GM19240 (cell line): ENCODE measurements around the gene GPC6.

Experiments
- DNase-seq: peaks from one replicate; pipeline ENCODE4 v3.0.0; 2011; ENCODE audit warnings: low spot score; ENCODE audit not compliant: insufficient read length

GPC6 gene

DNA sequence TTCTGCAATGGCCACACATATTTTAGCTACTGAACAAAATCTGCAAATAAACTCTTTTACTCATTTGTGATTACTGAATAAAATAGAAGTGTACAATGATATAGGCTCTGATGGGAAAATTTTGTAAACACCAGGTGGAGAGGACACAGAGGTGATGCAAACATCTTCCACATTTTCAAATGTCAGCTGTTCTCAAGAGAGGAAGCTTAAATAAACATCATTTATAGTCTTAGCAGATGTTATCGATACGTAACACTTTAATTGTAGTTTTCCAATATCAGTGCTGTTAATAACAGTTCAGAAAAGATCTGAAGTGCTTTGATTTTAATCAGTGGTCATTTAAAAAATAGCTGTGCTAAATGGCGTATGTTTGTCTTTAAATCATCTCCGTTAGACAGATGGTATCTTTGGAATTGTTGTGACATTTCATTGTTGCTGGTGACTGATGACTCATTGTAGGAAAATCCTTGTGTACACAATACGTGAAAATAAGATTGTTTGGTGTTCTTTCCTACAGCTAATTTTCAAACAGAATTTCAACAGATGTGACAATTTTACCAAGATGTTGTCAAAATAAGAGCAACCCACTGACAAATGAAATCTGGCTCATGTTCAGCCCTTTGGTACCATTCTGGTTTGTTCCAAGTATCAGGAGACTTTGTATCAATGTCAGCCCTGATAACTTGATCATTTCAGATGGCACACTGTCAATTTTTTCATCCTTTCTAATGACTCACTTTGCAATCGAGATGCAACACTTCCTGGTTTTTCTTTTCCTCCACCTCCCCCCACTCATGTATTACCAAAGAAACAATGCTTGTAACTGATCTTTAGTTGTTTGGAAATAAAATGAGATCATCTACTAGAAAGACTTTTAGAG, 736.9 kb downstream of the GPC6 start:
- no peak for DNase-seq

- no peak for DNase-seq
Observed at GRCh38 chr13:93964146-93964512, 737.5 kb downstream of the GPC6 start.

DNA sequence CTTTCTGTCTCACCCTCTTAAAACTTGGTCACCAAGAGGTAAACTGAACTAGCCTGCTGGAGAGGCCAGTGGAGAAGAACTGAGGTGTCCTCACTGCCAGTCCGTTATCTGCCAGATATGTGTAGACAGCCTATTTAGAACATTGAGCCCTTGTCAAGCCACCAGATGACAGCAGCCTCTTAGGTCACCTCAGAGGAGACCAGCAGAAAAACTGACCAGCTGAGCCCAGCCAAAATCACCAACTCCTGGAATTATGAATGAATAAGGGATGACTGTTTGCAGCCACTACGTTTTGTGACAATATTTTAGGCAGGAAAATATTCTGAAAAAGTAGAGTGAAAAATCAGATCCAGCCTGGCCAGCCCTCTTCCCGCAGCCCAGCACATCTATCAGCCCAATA, 739.0 kb downstream of the GPC6 start:
- no peak for DNase-seq

- DNase-seq, result no peak
Observed at GRCh38 chr13:93966267-93966936, 739.8 kb downstream of the GPC6 start.

DNA sequence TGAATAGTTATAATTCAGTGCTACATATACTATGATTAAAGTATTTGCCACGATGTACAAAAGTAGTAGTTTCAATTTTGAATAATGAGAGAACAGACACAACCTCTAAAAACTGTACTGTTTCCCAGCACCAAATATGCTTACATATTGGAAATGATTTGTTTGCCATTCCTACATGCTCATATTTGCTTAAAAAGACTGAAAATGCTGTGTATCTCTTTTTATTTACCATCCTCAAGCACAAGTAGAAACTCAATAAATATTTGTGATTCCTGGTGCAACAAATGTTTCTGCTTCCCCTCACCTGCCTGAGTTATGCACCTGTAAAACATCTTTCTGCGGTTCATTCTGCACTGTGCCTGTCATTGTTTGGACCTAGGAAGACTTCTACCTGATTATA, 740.7 kb downstream of the GPC6 start:
- DNase-seq, result no peak

GRCh38 chr13:93975242-93975641, 748.6 kb downstream of the GPC6 start:
- DNase-seq, result no peak

DNA sequence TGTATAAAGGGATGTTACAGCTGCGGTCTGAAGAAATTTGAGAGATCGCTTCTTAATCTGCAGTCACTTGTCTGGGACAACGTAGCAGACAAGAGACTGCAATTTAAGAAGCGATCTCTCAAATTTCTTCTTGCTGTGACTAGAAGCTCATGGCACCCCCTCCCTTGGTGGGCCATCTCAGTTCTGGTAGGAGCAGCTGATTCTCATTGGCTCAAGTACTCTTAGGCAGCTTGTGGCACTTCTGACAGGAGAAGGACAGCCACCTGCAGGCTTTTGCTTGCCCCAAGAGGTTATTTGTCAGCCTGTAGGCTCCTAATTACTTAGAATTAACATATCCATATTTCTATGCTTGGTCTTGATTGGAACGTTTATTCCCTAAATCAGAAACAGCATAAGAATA, 749.9 kb downstream of the GPC6 start:
- no peak for DNase-seq

GRCh38 chr13:93977986-93978385, 751.4 kb downstream of the GPC6 start:
- no peak for DNase-seq

DNA sequence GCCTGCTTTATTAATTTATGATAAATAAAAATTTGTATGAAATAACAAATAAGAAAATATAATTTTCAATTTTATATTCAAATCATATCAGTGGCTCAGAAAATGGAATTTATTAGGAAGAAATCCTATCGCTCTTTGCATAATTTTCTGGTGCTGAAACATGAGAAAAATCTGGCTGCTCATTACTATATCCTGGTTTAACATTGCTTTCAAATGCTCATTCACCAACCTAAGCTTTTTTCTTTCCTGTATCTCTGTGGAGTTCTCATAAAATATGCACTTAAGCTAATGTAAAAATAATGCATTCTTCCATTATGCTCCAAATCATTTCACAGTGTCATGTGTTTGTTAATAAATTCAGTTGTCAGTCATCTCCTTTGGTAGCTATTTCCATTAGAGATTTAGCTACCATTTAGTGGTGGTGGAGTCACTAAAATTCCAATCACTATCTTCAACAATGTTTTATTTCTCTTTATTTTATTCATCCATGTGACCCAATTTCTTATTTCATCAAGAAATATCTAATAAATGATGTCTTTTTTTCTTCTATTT, 754.9 kb downstream of the GPC6 start:
- DNase-seq, result no peak

DNA sequence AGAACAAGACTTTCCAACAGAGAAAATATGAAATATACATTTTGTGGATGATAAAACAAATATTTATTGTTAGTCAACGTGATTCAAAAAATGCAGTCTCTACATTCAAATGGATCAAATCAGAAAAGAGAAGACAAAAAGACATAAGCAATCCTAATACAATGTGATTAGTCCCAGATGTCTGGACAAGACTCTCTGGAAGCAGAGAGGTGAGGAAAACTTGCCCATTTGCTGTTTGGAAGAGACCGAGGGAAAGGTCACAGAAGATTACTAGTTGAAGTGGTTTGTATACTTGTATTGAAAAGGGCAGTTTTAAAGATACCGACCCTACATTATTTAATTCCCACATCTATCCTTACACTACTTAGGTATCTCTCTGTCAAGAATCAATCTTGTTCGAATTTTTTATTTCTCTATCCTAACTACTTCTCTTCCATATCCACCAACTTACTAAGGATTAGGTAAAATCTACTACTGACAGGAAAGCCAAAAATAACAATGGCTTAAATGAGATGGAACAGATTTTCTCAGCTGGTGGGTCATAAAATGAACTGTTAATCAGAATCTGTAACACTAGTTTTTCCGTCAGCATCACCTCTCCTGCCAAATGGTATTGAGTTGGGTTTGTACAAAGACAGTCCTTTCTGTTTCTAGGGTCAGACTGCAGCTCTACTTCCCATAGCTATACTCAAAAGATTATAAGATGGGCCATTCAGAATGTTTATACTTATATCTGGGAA, 755.7 kb downstream of the GPC6 start:
- no peak for DNase-seq

DNA sequence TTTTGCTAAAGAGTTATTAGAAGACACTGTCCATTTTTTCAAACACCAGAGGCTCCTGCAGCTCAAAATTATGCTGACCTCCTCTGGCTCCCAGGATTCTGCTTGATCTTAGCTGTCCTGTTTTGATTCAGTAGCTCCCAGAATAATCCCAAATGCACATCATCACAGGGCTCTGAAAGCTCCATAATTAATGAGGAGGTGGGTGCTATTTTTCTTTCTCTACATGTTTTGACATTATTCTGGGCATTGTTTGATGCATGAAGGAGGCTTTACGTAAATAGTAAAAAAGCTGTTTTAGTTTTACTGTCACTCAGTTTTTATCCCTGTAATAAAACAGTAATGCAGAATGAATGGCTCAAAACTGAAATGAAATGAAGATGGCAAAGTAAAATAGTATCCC, 757.4 kb downstream of the GPC6 start:
- no peak for DNase-seq

- DNase-seq, result no peak
Observed at GRCh38 chr13:93984876-93985275, 758.3 kb downstream of the GPC6 start.

DNA sequence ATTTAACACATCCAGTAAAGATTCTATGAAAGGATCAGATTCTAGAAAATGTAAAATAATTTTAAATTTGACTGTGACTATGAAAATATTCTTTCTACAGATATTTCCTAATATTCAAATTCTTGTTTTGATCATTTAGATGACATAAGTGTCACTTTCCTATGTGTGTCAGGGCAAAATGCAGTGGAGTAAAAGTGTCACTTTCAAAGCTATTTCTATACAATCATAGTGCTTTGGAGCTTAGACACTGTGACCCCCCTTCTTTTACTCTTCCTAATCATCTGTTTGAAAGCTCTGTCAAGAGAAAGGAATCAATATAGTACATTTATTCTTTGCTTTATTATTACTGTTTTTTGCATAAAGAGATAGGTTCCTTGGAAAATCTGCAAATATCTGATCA, 760.9 kb downstream of the GPC6 start:
- DNase-seq, result no peak

GRCh38 chr13:93991569-93991968, 765.0 kb downstream of the GPC6 start:
- no peak for DNase-seq

GRCh38 chr13:93996481-93996880, 769.9 kb downstream of the GPC6 start:
- no peak for DNase-seq

DNA sequence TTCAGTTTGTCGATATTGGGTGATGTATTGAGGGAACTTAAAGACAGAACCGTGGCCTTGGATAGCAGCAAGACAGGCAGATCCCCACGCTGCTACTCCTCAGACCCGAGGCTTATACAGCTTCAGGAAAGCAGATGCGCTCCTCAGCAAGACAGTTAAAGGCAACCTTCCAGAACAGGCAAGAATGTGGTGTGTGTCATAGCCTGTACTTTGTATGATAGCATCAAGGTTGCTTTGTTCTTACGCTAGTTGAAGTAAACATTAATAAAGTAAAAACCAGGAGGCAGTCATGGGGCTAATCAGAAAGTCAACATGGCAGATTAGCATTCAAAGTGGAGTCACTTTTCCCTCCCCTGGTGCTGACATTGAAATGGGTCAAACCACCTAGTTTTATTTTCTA, 779.7 kb downstream of the GPC6 start:
- no peak for DNase-seq

GRCh38 chr13:94007072-94007471, 780.5 kb downstream of the GPC6 start:
- DNase-seq, result no peak

DNA sequence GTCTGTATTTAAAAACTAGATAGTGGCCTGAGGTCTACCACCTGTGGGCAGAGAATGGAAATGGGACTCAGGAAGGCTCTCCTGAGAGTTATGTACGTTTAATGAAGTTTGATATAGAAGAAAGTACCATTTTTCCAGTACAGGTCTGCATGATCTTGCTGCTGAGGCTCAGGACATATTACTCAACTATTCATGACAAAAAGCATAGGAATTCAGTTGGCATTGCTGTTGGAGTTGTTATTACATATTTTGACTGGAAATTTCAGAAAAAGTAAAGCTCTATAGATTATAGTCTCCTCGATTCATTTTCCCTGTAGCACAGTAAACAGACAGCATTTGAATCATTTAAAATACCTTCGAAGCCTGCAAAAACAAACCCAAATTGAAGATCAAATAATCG, 783.1 kb downstream of the GPC6 start:
- no peak for DNase-seq

DNA sequence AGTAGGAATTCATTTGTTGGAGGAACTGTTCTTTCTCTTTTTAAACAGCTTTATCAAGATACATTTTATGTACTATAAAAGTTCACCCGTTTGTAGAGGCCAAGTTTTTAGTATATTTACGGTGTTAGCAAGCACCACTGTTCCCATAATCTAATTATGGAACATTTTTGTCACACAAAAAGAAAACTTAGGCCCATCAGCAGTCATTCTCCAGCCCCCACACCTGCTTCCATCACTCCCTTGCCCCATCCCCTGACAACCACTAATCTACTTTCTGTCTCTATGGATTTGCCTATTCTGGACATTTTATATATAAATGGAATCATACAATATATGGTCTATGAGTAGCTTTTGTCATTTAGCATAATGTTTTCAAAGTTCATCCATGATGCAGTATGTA, 787.9 kb downstream of the GPC6 start:
- DNase-seq, result no peak

DNA sequence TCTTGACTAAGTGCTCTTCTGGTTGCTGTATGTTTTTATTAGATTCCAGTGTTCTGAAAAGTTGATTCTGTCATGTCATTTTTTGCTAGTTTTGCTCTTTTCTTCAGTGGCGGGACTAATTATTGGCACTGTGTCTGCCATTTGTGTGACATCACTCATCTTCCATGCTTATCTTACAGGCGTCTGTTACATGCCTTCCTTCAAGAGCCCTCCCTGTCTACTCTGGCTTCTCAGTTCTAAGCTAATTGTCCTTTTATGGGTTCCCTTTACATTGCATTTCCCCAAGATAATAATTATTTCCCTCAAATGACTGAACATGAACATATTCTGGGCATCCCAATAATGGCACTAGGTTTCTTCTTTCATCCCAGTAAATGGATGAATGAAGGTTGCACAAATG, 793.8 kb downstream of the GPC6 start:
- no peak for DNase-seq

DNA sequence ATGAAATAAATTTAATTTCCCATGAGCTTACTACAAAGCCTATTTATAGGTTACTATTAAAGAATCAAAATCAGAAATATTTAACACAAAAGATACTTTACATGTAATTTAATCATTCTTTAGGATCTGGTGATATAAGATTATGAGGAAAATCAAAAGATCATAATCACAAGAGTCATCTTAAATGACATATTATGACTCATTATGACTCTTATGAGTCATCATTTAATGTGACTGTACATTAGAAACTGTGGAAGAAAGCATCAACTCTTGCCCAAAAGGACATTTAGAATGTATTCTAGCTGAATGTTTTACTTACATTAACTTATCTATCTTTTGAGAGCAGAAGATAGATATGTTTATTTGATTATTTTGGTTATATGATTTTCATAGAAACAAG, 794.2 kb downstream of the GPC6 start:
- DNase-seq, result no peak

DNA sequence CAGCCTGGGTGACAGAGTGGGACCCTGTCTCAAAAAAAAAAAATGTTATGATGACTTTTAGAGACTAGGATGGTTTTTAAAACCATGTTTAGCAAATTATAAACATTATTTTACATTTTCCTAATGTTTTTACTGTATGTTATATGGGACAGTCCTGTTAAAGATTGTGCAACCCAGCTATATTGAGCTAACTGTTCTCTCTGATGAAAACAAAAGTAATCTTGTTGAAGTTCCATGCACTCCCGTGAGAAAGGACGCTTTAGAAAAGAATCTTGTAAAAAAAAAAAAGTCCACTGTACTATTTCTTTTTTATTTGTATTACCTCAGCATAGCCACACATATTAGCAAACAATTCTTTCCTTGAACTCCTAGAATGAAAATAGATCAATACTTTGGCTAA, 801.6 kb downstream of the GPC6 start:
- no peak for DNase-seq
